Kidney (tissue), 14 donors: ENCODE measurements around the gene PRKN. TPM values are rescaled to one million over a fixed set of nuclear protein-coding genes. Genes with fewer than 3 reads are reported as not detected.
"Not testable (repeated sequence)": the region's sequence is repeated elsewhere in the genome, so short reads cannot be mapped to it uniquely, and the experiment has no call there.

Source experiments
- DNase-seq, 5 donors: peaks; one replicate each; pipeline ENCODE4 v3.0.0-alpha.2; 2013 to 2020
- FAIRE-seq: peaks from 2 replicates; lab custom pipeline; 2012; peaks lifted over from hg19 to GRCh38; lab: Jason Lieb, UNC
- H3K27ac ChIP-seq, 2 donors: one replicate each; pipeline ENCODE4 v1.7.0; 2013; ENCODE audit warnings: low read depth in 2 of 2, low read length in 2 of 2, inconsistent platforms in 1 of 2
- H3K27me3 ChIP-seq: one replicate; pipeline ENCODE4 v1.7.1; 2013; ENCODE audit warnings: low read length, inconsistent platforms; ENCODE audit not compliant: control insufficient read depth, insufficient read depth
- H3K36me3 ChIP-seq, 3 donors: one replicate each; pipeline versions ENCODE4 v1.7.0 to v1.7.1; 2013; ENCODE audit warnings: low read length in 3 of 3, control low read depth in 1 of 3, inconsistent platforms in 1 of 3; ENCODE audit not compliant: insufficient read depth in 3 of 3, control insufficient read depth in 2 of 3
- H3K4me1 ChIP-seq, 3 donors: one replicate each; pipeline versions ENCODE4 v1.7.0 to v1.7.1; 2013; ENCODE audit warnings: low read length in 3 of 3, inconsistent platforms in 1 of 3, low read depth in 1 of 3; ENCODE audit not compliant: control insufficient read depth in 2 of 3, insufficient read depth in 2 of 3
- H3K4me3 ChIP-seq, 3 donors: one replicate each; pipeline versions ENCODE4 v1.7.0 to v1.8.1; 2013; ENCODE audit warnings: low read length in 3 of 3, control low read depth in 1 of 3, inconsistent platforms in 1 of 3
- H3K9ac ChIP-seq, 3 donors: one replicate each; pipeline versions ENCODE4 v1.7.0 to v1.7.1; 2013; ENCODE audit warnings: low read length in 3 of 3, control low read depth in 1 of 3, inconsistent platforms in 1 of 3
- H3K9me3 ChIP-seq, 3 donors: one replicate each; pipeline versions ENCODE4 v1.7.0 to v1.7.1; 2013; ENCODE audit warnings: low read length in 3 of 3, control low read depth in 1 of 3, inconsistent platforms in 1 of 3; ENCODE audit not compliant: control insufficient read depth in 2 of 3, insufficient read depth in 1 of 3
- CTCF ChIP-seq: IDR thresholded peaks from 3 replicates; pipeline ENCODE4 v1.5.1; 2012; ENCODE audit warnings: mild to moderate bottlenecking, moderate library complexity, borderline replicate concordance; ENCODE audit not compliant: insufficient read depth; ENCODE audit errors: extremely low read depth
- intact Hi-C: fragments of 100-400 bp; cut with DNase I; formaldehyde crosslinking; loops from one replicate; pipeline ENCODE4 v1.11.1; 2022
- polyA plus RNA-seq: library from polyadenylated mRNA; stranded (reverse); fragments of 350-450 nt; fragmentation: Illumina TruSeq; extraction: RNeasy Lipid Tissue Mini Kit (QIAGEN cat#74804); gene quantifications from one replicate; pipeline ENCODE4 v1.2.3, GENCODE V29; 2014; ENCODE audit warnings: low read depth, low replicate concordance; ENCODE audit not compliant: insufficient read depth
- total RNA-seq: library from RNA; stranded (reverse); fragmentation: NEBNext Ultra II Directional; extraction: Animal tissue kit (Norgen Biotek cat#: 25700); gene quantifications from one replicate; pipeline ENCODE4 v1.2.1, GENCODE V29; 2021
- donor health status: control.
- donor health status: control.
- donor health status: control.
- donor health status: control.
- donor health status: control.
- donor health status: DM: yes; HTN: yes; CAD: no.
- donor health status: Normal renal cell carcinoma (clear cell type).

PRKN gene
- total and polyA plus RNA-seq, 2 donors from 2014 or later: 8.6 to 10.4 TPM

- no peak for TF ChIP-seq CTCF
- DNase-seq (no peak), FAIRE-seq (no peak)
- H3K4me1 ChIP-seq: no peaks in the 10 kb centered on the region
- H3K27ac ChIP-seq: no peak overlapping the region
- intact Hi-C loops: no loop called here
- H3K27me3 ChIP-seq: no peaks in the 10 kb centered on the region
- no peaks in the 10 kb centered on the region for H3K9me3 ChIP-seq
- no peak overlapping the region for H3K9ac ChIP-seq
- no peak overlapping the region for H3K4me3 ChIP-seq
- no peaks in the 10 kb centered on the region for H3K36me3 ChIP-seq
Measured at GRCh38 chr6:161336479-161336878, 1391.1 kb downstream of the PRKN start.

- no peak for FAIRE-seq
- Histone ChIP-seq H3K9ac (no peak overlapping the region), H3K36me3 (no peaks in the 10 kb centered on the region), H3K4me3 (no peak overlapping the region), H3K27ac (no peak overlapping the region), H3K4me1 (no peaks in the 10 kb centered on the region), H3K27me3 (no peaks in the 10 kb centered on the region), H3K9me3 (no peaks in the 10 kb centered on the region)
- no peak for DNase-seq
- TF ChIP-seq CTCF: no peak
- intact Hi-C loops: no loop called here
Measured at GRCh38 chr6:161333410-161333809, 1394.2 kb downstream of the PRKN start.

DNA sequence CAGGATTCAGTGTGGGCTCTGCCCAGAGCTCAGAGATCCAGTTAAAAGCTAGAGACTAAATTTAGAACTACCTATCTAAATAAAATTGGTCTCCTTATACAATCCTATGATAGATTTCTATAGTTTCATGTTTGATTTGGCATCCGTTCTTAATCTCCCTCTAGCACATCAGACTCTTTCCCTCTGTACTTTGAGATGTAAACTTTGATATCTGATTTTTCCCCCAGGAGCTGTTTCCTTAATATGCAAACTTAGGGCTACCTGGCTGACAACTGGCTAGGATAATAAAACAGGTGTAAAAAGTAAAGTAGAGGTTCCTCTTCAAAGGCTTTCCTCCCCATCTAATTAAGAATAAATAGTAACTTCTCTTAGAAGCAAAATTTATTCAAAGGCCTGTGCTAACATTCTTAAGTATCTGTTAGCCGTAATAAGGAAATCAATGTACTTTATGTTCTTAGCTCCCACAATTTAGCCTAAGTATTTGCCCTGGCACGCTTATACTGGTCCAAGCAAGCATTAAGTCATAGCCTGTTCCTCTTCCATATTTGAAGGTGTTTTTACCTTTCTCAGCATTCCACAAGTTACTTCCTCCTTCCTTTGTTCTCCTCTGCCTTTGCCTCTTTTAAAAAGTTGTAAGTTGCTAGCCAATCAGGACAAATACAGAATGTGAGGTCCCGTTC is 1396.0 kb downstream of the PRKN start:
- intact Hi-C loops, H3K27ac ChIP-seq, FAIRE-seq, H3K9me3 ChIP-seq, H3K27me3 ChIP-seq, H3K9ac ChIP-seq, H3K36me3 ChIP-seq, DNase-seq, H3K4me1 ChIP-seq, H3K4me3 ChIP-seq: not testable (repeated sequence)

- H3K4me3 ChIP-seq: no peak overlapping the region
- H3K27me3 ChIP-seq: no peaks in the 10 kb centered on the region
- no peak for FAIRE-seq
- H3K27ac ChIP-seq: no peak overlapping the region
- no peak for DNase-seq
- no peaks in the 10 kb centered on the region for H3K36me3 ChIP-seq
- intact Hi-C loops: no loop called here
- H3K9ac ChIP-seq: no peak overlapping the region
- no peaks in the 10 kb centered on the region for H3K4me1 ChIP-seq
- no peak for TF ChIP-seq CTCF
- H3K9me3 ChIP-seq: no peaks in the 10 kb centered on the region
Measured at GRCh38 chr6:161327360-161327953, 1400.1 kb downstream of the PRKN start.
